T-helper 2 cell treated with Interferon-gamma antibody and Interleukin-4, amounts not matched to agents 5 μg/mL and 100 μg/mL, for 36 hours (primary cell): ENCODE measurements around the gene ABCA7.

Source experiments
- DNase-seq: peaks from one replicate; pipeline ENCODE4 v3.0.0; 2021; ENCODE audit warnings: low spot score
- H3K27ac Mint-ChIP-seq: one replicate; pipeline ENCODE4 v1.8.0; 2021; ENCODE audit warnings: mild to moderate bottlenecking, mixed read lengths
- H3K27me3 Mint-ChIP-seq: one replicate; pipeline ENCODE4 v1.8.0; 2021; ENCODE audit warnings: low read depth, mixed read lengths
- H3K36me3 Mint-ChIP-seq: one replicate; pipeline ENCODE4 v1.8.0; 2021; ENCODE audit warnings: low read depth, mixed read lengths
- H3K4me1 Mint-ChIP-seq: one replicate; pipeline ENCODE4 v1.8.0; 2021; ENCODE audit warnings: low read depth, mixed read lengths
- H3K4me3 Mint-ChIP-seq: one replicate; pipeline ENCODE4 v1.8.0; 2022; ENCODE audit warnings: mild to moderate bottlenecking, moderate library complexity, mixed read lengths
- H3K9me3 Mint-ChIP-seq: one replicate; pipeline ENCODE4 v1.8.0; 2021; ENCODE audit warnings: mixed read lengths

The ABCA7 gene

DNA sequence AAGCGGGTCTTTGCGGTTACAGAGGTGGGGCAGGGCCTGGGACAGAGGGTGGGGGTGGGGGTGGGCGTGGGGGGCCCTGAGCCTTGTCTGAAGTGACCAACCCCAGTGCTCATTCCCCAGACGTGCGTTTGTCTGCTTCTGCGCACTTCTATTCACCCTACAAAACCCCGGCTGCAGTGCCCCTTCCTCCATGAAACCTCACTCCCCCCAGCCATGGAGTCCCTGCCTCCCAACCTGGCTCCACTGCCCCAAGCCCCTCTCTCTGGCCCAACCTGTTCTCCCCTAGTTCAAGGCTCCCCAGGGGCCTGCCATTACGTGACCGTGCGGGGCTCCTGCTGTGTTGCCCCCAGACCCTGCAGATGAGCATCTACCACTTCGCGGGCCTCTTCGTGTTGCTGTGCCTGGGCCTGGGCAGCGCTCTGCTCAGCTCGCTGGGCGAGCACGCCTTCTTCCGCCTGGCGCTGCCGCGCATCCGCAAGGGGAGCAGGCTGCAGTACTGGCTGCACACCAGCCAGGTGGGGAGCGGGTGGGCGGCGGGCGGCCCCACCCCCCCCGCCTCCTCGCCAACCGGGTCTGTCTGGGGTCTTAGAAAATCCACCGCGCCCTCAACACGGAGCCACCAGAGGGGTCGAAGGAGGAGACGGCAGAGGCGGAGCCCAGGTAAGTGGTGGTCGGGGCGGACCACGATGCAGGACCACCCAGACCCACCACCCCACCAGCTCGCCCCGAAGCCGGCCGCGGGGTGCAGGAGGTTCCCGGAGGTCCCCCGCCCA, 31.5 kb upstream of the ABCA7 start:
- H3K4me3 Mint-ChIP-seq, result no peak overlapping the region
- H3K9me3 Mint-ChIP-seq, result no peaks in the 10 kb centered on the region
- no peak overlapping the region for H3K27ac Mint-ChIP-seq

DNA sequence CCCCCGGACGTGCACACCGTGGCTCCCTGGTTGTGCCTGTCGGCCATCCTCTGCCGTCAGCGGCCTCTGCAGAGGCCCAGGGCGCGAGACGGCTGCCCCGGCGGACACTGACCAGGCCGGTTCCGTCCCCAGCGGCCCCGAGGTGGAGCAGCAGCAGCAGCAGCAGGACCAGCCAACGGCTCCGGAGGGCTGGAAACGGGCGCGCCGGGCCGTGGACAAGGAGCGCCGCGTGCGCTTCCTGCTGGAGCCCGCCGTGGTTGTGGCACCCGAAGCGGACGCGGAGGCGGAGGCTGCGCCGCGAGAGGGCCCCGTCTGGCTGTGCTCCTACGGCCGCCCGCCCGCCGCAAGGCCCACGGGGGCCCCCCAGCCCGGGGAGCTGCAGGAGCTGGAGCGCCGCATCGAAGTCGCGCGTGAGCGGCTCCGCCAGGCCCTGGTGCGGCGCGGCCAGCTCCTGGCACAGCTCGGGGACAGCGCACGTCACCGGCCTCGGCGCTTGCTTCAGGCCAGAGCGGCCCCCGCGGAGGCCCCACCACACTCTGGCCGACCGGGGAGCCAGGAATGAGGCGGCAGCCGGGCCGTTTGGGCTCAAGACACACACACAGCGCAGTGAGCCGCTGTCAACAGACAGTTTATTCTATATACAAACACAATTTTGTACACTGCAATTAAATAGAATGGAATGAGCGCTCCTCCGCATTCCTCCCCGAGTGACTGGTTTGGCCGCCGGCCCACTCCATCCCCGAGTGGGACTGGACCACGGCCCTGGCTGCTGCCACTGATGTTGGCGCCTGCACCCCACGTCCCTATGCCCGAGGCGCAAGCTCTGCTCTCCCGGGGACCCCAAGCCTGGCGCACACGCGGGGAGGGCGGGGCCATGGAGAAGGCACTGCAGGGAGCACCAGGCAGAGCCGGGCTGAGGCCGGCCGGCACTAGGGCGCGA, 30.6 kb upstream of the ABCA7 start:
- Mint-ChIP-seq H3K27ac (no peak overlapping the region), H3K4me3 (no peak overlapping the region), H3K4me1 (no peaks in the 10 kb centered on the region), H3K36me3 (peaks cover 5% of the 10 kb centered on the region), H3K27me3 (no peaks in the 10 kb centered on the region), H3K9me3 (no peaks in the 10 kb centered on the region)
- no peak for DNase-seq

More for the DNA sequence above, 31.5 kb upstream of the ABCA7 start:
- no peak for DNase-seq
- Mint-ChIP-seq H3K4me1 (no peaks in the 10 kb centered on the region), H3K27me3 (no peaks in the 10 kb centered on the region), H3K36me3 (peaks cover 3% of the 10 kb centered on the region)

DNA sequence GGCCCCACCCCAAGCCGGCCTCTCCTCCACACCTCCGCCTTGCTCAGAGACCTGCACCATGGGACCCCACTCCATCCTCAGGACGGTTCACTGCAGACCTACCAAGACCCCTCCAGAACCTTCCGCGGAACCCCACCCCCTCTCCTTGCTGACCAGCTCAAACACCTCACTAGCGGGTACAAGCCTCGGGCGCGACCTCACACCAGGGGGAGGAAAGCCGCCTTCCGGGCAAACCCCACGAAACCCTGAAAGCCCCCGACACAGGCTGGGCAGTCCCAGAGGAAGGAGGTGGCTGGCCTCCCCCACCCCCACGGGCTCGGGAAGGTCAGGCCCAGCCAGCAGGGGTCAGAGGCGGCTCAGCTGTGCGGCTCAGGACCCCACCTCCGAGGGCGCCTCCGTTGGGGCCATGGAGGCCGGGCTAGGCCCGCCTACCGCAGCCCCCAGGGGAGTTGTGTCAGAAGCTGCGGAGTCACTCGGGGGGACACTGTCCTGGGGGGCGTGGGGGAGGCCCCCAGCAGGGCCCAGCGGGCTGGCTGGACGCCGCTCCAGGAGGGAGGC, 29.8 kb upstream of the ABCA7 start:
- H3K36me3 Mint-ChIP-seq, result peaks cover 5% of the 10 kb centered on the region
- H3K4me1 Mint-ChIP-seq, result no peaks in the 10 kb centered on the region
- H3K9me3 Mint-ChIP-seq, result no peaks in the 10 kb centered on the region
- no peak for DNase-seq
- no peaks in the 10 kb centered on the region for H3K27me3 Mint-ChIP-seq
- no peak overlapping the region for H3K27ac Mint-ChIP-seq
- no peak overlapping the region for H3K4me3 Mint-ChIP-seq

DNA sequence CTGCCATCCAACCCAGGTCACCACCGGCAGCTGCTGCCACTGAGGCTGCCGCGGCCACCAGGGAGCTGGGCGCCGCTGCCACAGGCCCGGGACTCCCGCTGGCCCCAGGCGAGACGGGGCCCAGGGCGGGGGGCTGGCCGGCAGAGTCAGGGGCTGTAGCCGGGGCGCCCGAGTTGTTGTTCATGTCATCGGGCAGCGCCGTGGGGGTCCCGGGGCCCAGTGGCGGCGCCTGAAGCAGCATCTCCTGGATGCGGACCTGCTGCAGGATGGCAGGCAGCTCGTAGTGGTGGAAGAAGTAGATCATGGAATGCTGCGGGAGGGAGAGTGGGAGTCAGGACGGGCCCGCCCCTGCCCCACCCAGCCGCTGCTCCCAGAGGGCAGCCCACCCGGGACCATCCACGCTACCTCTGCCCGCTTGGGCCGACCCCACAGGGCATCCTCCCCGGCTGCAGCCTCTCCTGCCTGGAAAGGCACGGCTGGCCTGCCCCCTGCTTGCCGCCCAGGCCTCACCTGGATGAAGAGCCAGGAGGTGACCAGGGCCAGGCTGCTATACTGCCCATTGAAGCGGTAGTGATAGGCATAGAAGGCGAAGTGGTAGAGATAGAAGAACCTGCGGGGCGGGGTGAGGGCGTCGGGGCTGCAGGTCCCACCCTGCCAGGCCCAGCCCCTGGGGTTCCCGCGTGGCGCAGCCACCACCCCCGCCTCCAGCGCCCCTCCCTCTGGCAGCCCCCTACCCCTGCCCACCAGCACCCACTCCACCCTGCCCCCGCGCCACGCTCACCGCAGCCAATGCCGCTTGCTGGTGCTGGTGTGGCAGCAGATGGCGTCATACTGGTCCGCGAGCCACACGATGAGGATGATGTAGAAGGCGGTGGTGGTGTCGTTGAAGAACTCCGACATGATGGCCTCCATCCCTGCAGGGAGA, 29.1 kb upstream of the ABCA7 start:
- Mint-ChIP-seq H3K36me3 (peaks cover 5% of the 10 kb centered on the region), H3K27ac (no peak overlapping the region), H3K27me3 (no peaks in the 10 kb centered on the region), H3K4me1 (no peaks in the 10 kb centered on the region), H3K4me3 (no peak overlapping the region), H3K9me3 (no peaks in the 10 kb centered on the region)
- no peak for DNase-seq

DNA sequence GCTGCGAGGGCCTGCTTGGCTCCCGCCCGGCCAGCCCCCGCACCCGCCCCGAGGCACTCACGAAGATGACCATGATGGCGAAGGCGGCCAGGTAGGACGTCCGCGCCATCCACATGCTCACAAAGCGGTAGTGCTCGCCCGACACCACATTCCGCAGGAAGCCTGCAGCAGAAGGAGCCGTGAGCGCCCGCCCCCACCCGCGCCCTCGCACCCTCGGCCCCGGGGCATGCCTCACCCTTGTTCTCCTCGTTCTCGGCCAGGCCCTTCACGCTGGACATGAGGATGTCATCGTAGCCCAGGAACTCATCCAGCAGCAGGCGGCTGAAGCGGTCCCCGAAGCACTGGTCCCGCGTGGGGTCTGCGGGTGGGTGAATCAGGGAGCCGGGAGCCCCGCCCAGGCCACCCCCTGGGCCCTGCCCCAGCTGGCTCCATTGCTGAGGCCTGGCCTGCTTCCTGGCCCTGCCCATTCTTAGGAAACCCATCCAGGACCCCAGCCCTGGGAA, 28.0 kb upstream of the ABCA7 start:
- no peaks in the 10 kb centered on the region for H3K4me1 Mint-ChIP-seq
- DNase-seq, result no peak
- no peak overlapping the region for H3K4me3 Mint-ChIP-seq
- no peak overlapping the region for H3K27ac Mint-ChIP-seq
- no peaks in the 10 kb centered on the region for H3K9me3 Mint-ChIP-seq
- H3K36me3 Mint-ChIP-seq, result peaks cover 5% of the 10 kb centered on the region
- no peaks in the 10 kb centered on the region for H3K27me3 Mint-ChIP-seq

DNA sequence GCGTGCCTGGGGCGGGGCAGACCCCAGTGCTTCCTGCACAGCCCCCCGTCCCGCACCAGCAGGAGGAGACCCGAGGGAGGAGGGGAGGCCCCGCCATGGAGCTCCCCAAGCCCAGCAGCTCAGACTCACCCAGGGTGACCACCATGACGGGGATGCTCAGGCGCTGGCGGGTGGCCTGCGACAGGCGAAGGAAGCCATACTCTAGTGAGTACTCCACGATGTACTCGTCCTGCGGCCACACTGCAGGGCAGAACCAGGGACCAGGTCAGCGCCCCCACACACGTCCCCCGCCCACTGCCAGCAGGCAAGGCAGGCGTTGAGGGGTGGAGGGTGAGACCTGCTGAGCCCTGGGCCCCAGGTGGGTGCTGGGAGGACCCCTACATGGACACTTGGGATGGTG, 27.6 kb upstream of the ABCA7 start:
- Mint-ChIP-seq H3K4me3 (no peak overlapping the region), H3K9me3 (no peaks in the 10 kb centered on the region), H3K27ac (no peak overlapping the region), H3K36me3 (peaks cover 5% of the 10 kb centered on the region), H3K27me3 (no peaks in the 10 kb centered on the region), H3K4me1 (no peaks in the 10 kb centered on the region)
- no peak for DNase-seq

DNA sequence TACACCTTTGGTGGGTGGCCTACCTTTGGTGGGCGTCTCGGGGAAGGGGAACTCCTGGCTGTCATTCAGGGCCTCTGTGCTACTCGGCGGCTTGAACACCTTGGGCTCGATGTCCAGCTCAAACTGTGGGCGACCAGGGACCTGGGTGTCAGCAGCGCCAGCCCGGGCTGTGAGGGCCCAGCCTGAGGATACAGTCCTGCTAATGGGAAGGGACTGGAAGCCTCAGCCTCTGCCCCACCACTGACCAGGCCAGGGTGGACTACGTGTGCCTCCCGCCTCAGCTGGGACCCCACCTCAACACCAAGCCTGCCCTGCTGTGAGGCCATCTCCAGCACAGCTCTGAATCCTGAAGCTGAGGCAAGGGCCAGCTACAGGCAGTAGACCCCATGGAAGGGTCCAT, 26.7 kb upstream of the ABCA7 start:
- Mint-ChIP-seq H3K4me3 (no peak overlapping the region), H3K4me1 (peaks cover 4% of the 10 kb centered on the region), H3K27ac (no peak overlapping the region), H3K27me3 (no peaks in the 10 kb centered on the region), H3K36me3 (peaks cover 5% of the 10 kb centered on the region), H3K9me3 (no peaks in the 10 kb centered on the region)
- no peak for DNase-seq

DNA sequence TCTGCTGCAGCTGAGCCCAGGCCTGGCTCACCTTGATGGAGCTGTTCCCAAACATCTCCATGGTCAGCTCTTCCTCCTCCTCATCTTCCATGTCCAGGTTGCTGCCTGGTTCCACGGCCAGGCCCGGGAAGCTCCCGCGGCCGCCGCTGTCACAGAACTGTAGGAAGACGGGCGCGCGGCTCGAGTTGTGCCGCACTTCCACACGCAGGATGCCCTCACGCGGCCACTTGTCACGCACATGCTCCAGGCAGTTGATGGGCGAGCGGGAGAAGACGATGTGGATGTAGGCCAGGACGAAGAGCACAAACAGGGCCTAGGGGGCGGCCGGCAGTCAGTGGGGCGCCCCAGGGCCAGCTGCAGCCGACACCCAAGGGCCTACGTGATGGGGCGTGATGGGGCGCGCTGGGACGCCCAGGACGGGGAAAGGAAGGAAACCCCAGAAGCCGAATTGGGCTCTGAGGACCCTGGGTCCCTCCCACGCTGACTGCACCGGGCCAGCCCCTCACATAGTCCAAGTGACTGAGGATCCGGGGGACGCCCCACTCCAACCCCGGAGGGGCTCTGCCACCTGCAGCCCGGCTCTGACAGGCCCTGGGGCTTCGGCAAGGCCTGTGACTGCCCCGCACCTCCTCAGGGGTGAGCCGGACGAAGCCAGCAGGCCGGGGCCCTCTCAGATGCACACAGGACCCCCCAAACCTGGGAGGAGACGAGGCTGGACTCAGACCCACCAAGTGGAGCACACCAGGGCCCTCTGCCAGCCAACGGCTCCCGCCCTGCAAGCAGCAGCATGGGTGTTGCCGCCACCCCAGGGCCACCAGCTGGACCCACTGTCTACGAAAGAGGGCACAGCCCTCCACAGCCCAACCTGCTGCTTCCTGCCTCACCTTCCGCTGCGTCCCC, 25.5 kb upstream of the ABCA7 start:
- H3K4me3 Mint-ChIP-seq, result no peak overlapping the region
- H3K27ac Mint-ChIP-seq, result no peak overlapping the region

DNA sequence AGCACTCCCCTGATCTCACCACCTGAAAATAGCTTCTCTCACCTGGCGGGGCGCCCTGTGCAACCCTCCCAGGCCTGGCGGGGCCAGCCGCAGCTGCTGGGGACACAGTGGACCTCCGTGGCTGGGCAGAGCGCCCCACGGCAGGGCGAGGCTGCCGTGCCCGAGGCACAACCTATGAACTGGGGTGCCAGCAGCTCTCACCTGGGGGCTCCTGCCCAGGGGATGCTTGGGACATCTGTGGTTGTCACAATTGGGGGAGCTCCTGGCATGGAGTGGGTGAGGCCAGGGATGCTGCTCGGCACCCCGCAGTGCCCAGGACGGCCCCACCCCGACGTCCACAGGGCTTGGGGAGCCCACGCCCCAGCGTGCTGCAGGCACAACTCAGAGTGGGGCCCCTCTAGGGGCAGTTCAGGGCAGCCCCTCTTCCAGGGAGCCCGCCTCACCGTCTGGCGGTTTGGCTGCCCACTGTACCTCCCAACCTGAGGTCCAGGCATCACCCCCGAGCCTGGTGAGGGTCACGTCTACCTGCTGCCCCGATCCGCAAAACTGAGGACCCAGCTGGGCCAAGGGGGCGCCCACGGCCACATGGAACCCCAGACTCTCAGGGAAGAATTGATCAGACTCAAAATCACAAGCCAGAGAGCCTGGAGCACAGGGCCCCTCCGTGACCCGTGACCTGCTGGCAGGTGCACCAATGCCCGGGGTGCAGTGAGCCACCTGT, 24.7 kb upstream of the ABCA7 start:
- Mint-ChIP-seq H3K4me1 (peaks cover 11% of the 10 kb centered on the region), H3K9me3 (no peaks in the 10 kb centered on the region), H3K27me3 (no peaks in the 10 kb centered on the region), H3K4me3 (no peak overlapping the region), H3K27ac (no peak overlapping the region), H3K36me3 (peaks cover 7% of the 10 kb centered on the region)
- no peak for DNase-seq

More for the DNA sequence above, 25.5 kb upstream of the ABCA7 start:
- peaks cover 3% of the 10 kb centered on the region for H3K36me3 Mint-ChIP-seq
- peaks cover 8% of the 10 kb centered on the region for H3K4me1 Mint-ChIP-seq
- no peaks in the 10 kb centered on the region for H3K9me3 Mint-ChIP-seq
- DNase-seq, result no peak
- no peaks in the 10 kb centered on the region for H3K27me3 Mint-ChIP-seq

DNA sequence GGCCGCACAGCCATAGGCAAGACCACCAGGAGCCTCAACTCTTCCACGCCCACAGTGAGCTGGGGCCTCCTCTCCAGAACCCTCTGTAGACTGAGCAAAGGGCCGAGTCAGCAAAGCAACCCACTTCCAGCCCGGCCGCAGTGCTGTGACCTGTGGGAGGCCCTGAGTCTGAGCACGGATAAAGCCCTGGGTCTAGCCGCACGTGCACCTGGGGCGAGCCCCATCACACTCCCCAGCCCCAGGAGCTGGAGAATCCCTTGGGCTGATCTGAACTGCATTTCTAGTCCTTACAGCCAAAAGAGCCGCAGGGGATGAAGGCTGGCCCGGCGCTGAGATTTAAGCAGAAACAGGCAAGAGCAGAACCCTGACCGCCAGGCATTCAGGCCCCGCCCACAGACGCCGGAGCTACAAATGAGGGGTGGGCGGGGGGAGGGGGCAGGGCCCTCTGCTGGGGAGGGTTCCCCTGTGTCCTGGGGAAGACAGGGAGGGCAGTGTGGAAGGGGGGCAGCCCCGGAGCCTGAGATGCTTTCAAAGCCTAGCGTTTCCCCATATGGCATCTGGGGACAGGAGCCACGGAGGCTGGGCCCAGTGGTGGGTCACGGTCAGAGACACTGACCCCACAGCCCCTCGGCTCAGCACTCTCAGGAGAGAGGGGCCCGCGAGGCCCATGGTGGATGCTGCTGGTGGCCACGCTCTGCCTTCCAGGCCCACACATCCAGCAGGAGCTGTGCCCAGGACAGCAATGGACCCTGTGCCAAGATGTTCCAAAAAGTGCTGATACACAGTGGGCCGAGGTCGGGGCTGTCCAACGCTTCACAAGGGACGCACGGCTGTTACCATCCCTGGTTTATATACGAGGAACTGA, 23.9 kb upstream of the ABCA7 start:
- no peak overlapping the region for H3K27ac Mint-ChIP-seq
- H3K27me3 Mint-ChIP-seq, result no peaks in the 10 kb centered on the region
- no peak for DNase-seq
- peaks cover 11% of the 10 kb centered on the region for H3K4me1 Mint-ChIP-seq
- no peaks in the 10 kb centered on the region for H3K9me3 Mint-ChIP-seq
- no peak overlapping the region for H3K4me3 Mint-ChIP-seq
- H3K36me3 Mint-ChIP-seq, result peaks cover 6% of the 10 kb centered on the region

DNA sequence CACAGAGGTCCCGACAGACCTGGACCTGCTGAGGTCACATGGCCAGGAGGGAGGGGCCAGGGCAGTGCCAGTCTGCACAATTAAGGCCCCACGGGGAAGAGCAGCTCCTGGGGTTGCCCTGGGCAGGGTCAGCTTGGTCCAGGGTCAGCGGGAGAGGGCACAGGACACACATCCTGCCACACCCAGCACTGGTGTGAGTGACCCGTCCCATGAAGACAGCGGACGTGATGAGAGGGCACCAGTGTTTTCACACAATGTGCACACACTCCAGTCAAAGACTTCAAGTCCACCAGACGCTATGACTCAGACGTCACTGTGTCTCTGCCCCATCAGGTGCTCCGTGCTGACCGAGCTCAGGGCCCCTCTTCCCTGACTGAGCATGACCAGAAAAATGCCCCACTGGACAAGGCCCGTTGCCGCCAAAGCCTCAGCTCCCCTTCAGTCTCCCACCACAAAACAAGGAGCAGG, 23.2 kb upstream of the ABCA7 start:
- H3K4me1 Mint-ChIP-seq, result peaks cover 17% of the 10 kb centered on the region
- DNase-seq, result no peak
- H3K36me3 Mint-ChIP-seq, result peaks cover 6% of the 10 kb centered on the region
- no peaks in the 10 kb centered on the region for H3K27me3 Mint-ChIP-seq
- H3K9me3 Mint-ChIP-seq, result no peaks in the 10 kb centered on the region
- peak overlapping the region; percentile 21 for H3K4me3 Mint-ChIP-seq
- H3K27ac Mint-ChIP-seq, result peak overlapping the region; percentile 52
